BE2C (cell line): ENCODE measurements around the gene BCO2.

Experiments used
- DNase-seq: peaks from one replicate; pipeline ENCODE4 v3.0.0-alpha.2; 2020
- H3K27me3 ChIP-seq: fragments of 250-450 bp; sonication (Bioruptor Pico); 2 replicates; pipeline ENCODE4 v1.5.1; 2020; ENCODE audit warnings: mild to moderate bottlenecking
- H3K36me3 ChIP-seq: fragments of 250-450 bp; sonication (Bioruptor Pico); 2 replicates; pipeline ENCODE4 v1.5.1; 2020; ENCODE audit warnings: mild to moderate bottlenecking
- H3K4me1 ChIP-seq: fragments of 250-450 bp; sonication (Bioruptor Pico); 2 replicates; pipeline ENCODE4 v1.5.1; 2020
- H3K4me3 ChIP-seq: 2 replicates; pipeline ENCODE4 v1.5.1; 2011; ENCODE audit warnings: low read depth, low read length
- H3K9me3 ChIP-seq: fragments of 250-450 bp; sonication (Bioruptor Pico); 2 replicates; pipeline ENCODE4 v1.5.1; 2020
- CTCF ChIP-seq: IDR thresholded peaks from 2 replicates; pipeline ENCODE4 v1.5.1; 2012; ENCODE audit warnings: mild to moderate bottlenecking, low read depth, low read length

The BCO2 gene

GRCh38 chr11:112175599-112175952, 264 bp downstream of the BCO2 start:
- H3K4me3 ChIP-seq, result peak overlapping the region; percentile 39

GRCh38 chr11:112176077-112176476, 765 bp downstream of the BCO2 start:
- Histone ChIP-seq H3K4me1 (peaks cover 3% of the 10 kb centered on the region; the same call in 1 of the 2 replicates), H3K36me3 (no peaks in the 10 kb centered on the region), H3K27me3 (no peaks in the 10 kb centered on the region), H3K9me3 (no peaks in the 10 kb centered on the region), H3K4me3 (no peak overlapping the region)
- no peak for DNase-seq
- no peak for TF ChIP-seq CTCF

More at GRCh38 chr11:112175599-112175952, 264 bp downstream of the BCO2 start:
- no peak for TF ChIP-seq CTCF
- Histone ChIP-seq H3K4me1 (peaks cover 3% of the 10 kb centered on the region; the same call in 1 of the 2 replicates), H3K36me3 (no peaks in the 10 kb centered on the region), H3K27me3 (no peaks in the 10 kb centered on the region), H3K9me3 (no peaks in the 10 kb centered on the region)
- DNase-seq, result no peak

GRCh38 chr11:112177589-112177988, 2.3 kb downstream of the BCO2 start:
- no peaks in the 10 kb centered on the region for H3K36me3 ChIP-seq
- H3K27me3 ChIP-seq, result no peaks in the 10 kb centered on the region
- peaks cover 3% of the 10 kb centered on the region; the same call in 1 of the 2 replicates for H3K4me1 ChIP-seq
- DNase-seq, result no peak
- no peak overlapping the region for H3K4me3 ChIP-seq
- no peaks in the 10 kb centered on the region for H3K9me3 ChIP-seq
- no peak for TF ChIP-seq CTCF

- no peak for DNase-seq
- Histone ChIP-seq H3K9me3 (no peaks in the 10 kb centered on the region), H3K4me1 (peaks cover 3% of the 10 kb centered on the region; the same call in 1 of the 2 replicates), H3K36me3 (no peaks in the 10 kb centered on the region), H3K27me3 (no peaks in the 10 kb centered on the region), H3K4me3 (no peak overlapping the region)
- TF ChIP-seq CTCF, result no peak
Observed at GRCh38 chr11:112178428-112178827, 3.1 kb downstream of the BCO2 start.

GRCh38 chr11:112178936-112179335, 3.6 kb downstream of the BCO2 start:
- no peak for TF ChIP-seq CTCF
- no peaks in the 10 kb centered on the region for H3K27me3 ChIP-seq
- DNase-seq, result no peak
- H3K9me3 ChIP-seq, result no peaks in the 10 kb centered on the region
- peaks cover 3% of the 10 kb centered on the region; the same call in 1 of the 2 replicates for H3K4me1 ChIP-seq
- H3K4me3 ChIP-seq, result no peak overlapping the region
- H3K36me3 ChIP-seq, result no peaks in the 10 kb centered on the region

- DNase-seq, result no peak
- Histone ChIP-seq H3K4me1 (peaks cover 3% of the 10 kb centered on the region; the same call in 1 of the 2 replicates), H3K36me3 (no peaks in the 10 kb centered on the region), H3K27me3 (no peaks in the 10 kb centered on the region), H3K9me3 (no peaks in the 10 kb centered on the region), H3K4me3 (no peak overlapping the region)
- TF ChIP-seq CTCF, result no peak
Observed at GRCh38 chr11:112179601-112180000, 4.3 kb downstream of the BCO2 start.
